ENCODE measurements around the gene SLC40A1. TPM values are rescaled to one million over a fixed set of nuclear protein-coding genes. Genes with fewer than 3 reads are reported as not detected.

Gene SLC40A1
- total and polyA plus RNA-seq, 2 of the 13 experiments (the other 11 are each of a cell fraction or from before 2014, with no cell fraction given) = 10.6 to 24.9 TPM

DNA sequence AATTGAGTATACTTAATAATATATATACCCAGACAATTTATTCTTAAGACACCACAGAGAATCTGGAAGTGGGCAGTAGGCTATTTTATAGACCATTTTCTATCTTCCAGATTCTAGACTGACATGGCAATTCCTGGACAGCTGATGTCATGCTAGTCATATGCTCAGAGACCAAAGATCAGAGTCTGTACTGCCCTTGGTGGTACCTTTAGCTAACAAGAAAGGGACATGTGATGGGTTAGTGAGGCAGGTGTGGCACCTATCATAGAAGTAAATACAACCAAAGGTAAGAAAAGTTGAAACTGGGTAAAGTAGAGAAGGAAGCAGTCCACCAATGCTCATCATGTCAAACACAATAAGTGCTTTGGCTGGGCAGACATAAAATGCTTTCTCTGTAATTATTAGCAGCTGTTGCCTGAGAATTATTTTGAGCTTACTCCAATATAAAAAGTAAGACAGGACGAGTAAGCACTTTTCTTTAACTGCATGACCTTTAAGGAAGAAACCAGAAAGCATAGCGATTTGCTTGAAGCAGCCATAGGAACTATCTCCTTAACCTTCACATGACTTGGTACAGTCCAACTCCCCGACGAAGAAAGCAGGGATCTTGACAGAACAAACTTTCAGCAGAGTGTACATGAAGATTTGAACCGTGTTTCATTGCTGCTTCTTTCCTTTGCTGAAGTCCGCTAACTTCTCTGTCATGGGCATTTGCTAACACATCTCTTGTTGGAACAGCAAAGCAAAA lies 47.1 kb downstream of the SLC40A1 start (continued):
- TF ChIP-seq, protein P1, sequence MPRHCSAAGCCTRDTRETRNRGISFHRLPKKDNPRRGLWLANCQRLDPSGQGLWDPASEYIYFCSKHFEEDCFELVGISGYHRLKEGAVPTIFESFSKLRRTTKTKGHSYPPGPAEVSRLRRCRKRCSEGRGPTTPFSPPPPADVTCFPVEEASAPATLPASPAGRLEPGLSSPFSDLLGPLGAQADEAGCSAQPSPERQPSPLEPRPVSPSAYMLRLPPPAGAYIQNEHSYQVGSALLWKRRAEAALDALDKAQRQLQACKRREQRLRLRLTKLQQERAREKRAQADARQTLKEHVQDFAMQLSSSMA (CRISPR knock-in tag; IDR thresholded peaks at IDR 0.05) = no peak
- TF ChIP-seq BCL6 (CRISPR knock-in tag; IDR thresholded peaks at IDR 0.05) (peak; percentile 81), NFE2L2 (IDR thresholded peaks at IDR 0.05; ENCODE audit: low read length) (peak; percentile 43; the same call in 1 of the 2 replicates), TAF1 (CRISPR knock-in tag; IDR thresholded peaks at IDR 0.05) (no peak), REPIN1 (CRISPR knock-in tag; IDR thresholded peaks at IDR 0.05; ENCODE audit: borderline replicate concordance, low read depth) (no peak), EP300 (IDR thresholded peaks at IDR 0.05; ENCODE audit: low read depth in 2 of 2, low read length in 2 of 2) (peak in 1 of 2 experiments; percentile 72; a peak in 1 of 4 replicates), EP300 (CRISPR knock-in tag; IDR thresholded peaks at IDR 0.05; ENCODE audit: borderline replicate concordance) (peak; percentile 35; the same call in 1 of the 2 replicates), KDM6A (CRISPR knock-in tag; IDR thresholded peaks at IDR 0.05; ENCODE audit: low read depth) (no peak), CENPT (CRISPR knock-in tag; IDR thresholded peaks at IDR 0.05; ENCODE audit: low read depth) (no peak), FIP1L1 (IDR thresholded peaks at IDR 0.05; ENCODE audit: borderline replicate concordance, insufficient read depth, low read depth, low read length) (no peak), MED1 (CRISPR knock-in tag; IDR thresholded peaks at IDR 0.05) (0 out of 2 replicates have a peak, but pooled peaks have one; percentile 35), ZNF232 (CRISPR knock-in tag; IDR thresholded peaks at IDR 0.05; ENCODE audit: borderline replicate concordance) (no peak), YEATS2 (CRISPR knock-in tag; IDR thresholded peaks at IDR 0.05; ENCODE audit: borderline replicate concordance) (peak; percentile 23; the same call in 1 of the 2 replicates), ELF3 (CRISPR knock-in tag; IDR thresholded peaks at IDR 0.05) (peak; percentile 57; the same call in 1 of the 2 replicates), SIX1 (CRISPR knock-in tag; IDR thresholded peaks at IDR 0.05; ENCODE audit: borderline replicate concordance) (no peak)
- TF ChIP-seq, protein P2, sequence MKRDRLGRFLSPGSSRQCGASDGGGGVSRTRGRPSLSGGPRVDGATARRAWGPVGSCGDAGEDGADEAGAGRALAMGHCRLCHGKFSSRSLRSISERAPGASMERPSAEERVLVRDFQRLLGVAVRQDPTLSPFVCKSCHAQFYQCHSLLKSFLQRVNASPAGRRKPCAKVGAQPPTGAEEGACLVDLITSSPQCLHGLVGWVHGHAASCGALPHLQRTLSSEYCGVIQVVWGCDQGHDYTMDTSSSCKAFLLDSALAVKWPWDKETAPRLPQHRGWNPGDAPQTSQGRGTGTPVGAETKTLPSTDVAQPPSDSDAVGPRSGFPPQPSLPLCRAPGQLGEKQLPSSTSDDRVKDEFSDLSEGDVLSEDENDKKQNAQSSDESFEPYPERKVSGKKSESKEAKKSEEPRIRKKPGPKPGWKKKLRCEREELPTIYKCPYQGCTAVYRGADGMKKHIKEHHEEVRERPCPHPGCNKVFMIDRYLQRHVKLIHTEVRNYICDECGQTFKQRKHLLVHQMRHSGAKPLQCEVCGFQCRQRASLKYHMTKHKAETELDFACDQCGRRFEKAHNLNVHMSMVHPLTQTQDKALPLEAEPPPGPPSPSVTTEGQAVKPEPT (CRISPR knock-in tag; IDR thresholded peaks at IDR 0.05; ENCODE audit: low read depth) = no peak
- TF ChIP-seq, protein P3, sequence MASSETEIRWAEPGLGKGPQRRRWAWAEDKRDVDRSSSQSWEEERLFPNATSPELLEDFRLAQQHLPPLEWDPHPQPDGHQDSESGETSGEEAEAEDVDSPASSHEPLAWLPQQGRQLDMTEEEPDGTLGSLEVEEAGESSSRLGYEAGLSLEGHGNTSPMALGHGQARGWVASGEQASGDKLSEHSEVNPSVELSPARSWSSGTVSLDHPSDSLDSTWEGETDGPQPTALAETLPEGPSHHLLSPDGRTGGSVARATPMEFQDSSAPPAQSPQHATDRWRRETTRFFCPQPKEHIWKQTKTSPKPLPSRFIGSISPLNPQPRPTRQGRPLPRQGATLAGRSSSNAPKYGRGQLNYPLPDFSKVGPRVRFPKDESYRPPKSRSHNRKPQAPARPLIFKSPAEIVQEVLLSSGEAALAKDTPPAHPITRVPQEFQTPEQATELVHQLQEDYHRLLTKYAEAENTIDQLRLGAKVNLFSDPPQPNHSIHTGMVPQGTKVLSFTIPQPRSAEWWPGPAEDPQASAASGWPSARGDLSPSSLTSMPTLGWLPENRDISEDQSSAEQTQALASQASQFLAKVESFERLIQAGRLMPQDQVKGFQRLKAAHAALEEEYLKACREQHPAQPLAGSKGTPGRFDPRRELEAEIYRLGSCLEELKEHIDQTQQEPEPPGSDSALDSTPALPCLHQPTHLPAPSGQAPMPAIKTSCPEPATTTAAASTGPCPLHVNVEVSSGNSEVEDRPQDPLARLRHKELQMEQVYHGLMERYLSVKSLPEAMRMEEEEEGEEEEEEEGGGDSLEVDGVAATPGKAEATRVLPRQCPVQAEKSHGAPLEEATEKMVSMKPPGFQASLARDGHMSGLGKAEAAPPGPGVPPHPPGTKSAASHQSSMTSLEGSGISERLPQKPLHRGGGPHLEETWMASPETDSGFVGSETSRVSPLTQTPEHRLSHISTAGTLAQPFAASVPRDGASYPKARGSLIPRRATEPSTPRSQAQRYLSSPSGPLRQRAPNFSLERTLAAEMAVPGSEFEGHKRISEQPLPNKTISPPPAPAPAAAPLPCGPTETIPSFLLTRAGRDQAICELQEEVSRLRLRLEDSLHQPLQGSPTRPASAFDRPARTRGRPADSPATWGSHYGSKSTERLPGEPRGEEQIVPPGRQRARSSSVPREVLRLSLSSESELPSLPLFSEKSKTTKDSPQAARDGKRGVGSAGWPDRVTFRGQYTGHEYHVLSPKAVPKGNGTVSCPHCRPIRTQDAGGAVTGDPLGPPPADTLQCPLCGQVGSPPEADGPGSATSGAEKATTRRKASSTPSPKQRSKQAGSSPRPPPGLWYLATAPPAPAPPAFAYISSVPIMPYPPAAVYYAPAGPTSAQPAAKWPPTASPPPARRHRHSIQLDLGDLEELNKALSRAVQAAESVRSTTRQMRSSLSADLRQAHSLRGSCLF (CRISPR knock-in tag; IDR thresholded peaks at IDR 0.05; ENCODE audit: borderline replicate concordance) = no peak
- TF ChIP-seq, protein P4, sequence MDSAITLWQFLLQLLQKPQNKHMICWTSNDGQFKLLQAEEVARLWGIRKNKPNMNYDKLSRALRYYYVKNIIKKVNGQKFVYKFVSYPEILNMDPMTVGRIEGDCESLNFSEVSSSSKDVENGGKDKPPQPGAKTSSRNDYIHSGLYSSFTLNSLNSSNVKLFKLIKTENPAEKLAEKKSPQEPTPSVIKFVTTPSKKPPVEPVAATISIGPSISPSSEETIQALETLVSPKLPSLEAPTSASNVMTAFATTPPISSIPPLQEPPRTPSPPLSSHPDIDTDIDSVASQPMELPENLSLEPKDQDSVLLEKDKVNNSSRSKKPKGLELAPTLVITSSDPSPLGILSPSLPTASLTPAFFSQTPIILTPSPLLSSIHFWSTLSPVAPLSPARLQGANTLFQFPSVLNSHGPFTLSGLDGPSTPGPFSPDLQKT (CRISPR knock-in tag; IDR thresholded peaks at IDR 0.05; ENCODE audit: borderline replicate concordance) = no peak
- TF ChIP-seq, protein P5, sequence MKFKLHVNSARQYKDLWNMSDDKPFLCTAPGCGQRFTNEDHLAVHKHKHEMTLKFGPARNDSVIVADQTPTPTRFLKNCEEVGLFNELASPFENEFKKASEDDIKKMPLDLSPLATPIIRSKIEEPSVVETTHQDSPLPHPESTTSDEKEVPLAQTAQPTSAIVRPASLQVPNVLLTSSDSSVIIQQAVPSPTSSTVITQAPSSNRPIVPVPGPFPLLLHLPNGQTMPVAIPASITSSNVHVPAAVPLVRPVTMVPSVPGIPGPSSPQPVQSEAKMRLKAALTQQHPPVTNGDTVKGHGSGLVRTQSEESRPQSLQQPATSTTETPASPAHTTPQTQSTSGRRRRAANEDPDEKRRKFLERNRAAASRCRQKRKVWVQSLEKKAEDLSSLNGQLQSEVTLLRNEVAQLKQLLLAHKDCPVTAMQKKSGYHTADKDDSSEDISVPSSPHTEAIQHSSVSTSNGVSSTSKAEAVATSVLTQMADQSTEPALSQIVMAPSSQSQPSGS (CRISPR knock-in tag; IDR thresholded peaks at IDR 0.05) = 0 out of 2 replicates have a peak, but pooled peaks have one; percentile 51
